M059J (cell line): Measurements from ENCODE around the gene CHRNG. TPM values are rescaled to one million over a fixed set of nuclear protein-coding genes. Genes with fewer than 3 reads are reported as not detected.
"Not testable (repeated sequence)": the region's sequence is repeated elsewhere in the genome, so short reads cannot be mapped to it uniquely, and the experiment has no call there.

Experiments used
- DNase-seq: peaks from one replicate; pipeline ENCODE4 v3.0.0-alpha.2; 2012; ENCODE audit warnings: low read depth
- total RNA-seq: library from RNA; depleted of rRNA; stranded (reverse); fragments of >200 nt; shearing (Covaris generic); gene quantifications from 2 replicates; pipeline ENCODE4 v1.2.3, GENCODE V29; 2014

CHRNG gene
- total RNA-seq, 1 experiment from 2014 or later = not detected

DNA sequence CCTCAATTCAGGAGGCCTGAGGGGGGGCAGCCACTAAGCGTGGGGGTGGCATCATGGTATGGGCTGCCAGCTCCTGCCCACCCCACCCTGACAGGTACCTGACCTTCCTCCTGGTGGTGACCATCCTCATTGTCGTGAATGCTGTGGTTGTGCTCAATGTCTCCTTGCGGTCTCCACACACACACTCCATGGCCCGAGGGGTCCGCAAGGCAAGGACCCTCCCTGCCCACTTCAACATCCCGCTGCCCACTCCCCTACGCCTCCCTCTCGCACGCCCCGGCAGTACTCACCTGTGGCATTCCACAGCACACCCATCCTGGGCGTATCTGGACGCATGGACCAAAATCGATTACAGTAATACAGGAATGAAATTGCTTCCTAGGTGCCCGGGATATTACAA lies 4.0 kb downstream of the CHRNG start:
- DNase-seq = no peak

DNA sequence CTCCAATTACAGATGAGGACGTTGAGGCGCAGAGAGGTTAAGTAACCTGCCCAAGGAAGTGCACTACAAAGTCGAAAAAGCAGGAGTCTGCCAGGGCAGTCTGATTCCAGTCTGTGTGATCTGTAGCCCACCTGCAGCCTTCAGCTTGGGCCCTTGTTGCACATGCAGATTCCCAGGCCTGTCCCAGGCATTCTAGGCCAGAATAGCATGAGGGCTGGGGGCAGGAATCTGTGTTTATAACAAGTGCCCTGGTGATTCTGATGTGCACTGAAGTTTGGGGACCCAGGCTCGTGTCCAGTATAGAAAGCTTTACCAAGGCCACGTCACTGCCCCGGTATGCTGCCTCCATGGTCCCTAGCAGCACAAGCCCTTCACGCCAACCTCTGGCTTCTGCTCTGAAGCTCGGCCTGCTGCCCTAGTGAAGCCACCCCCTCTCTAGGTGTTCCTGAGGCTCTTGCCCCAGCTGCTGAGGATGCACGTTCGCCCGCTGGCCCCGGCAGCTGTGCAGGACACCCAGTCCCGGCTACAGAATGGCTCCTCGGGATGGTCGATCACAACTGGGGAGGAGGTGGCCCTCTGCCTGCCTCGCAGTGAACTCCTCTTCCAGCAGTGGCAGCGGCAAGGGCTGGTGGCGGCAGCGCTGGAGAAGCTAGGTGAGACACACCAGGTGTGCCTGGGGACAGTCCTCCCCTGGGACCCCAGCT lies 4.6 kb downstream of the CHRNG start:
- DNase-seq = no peak

DNA sequence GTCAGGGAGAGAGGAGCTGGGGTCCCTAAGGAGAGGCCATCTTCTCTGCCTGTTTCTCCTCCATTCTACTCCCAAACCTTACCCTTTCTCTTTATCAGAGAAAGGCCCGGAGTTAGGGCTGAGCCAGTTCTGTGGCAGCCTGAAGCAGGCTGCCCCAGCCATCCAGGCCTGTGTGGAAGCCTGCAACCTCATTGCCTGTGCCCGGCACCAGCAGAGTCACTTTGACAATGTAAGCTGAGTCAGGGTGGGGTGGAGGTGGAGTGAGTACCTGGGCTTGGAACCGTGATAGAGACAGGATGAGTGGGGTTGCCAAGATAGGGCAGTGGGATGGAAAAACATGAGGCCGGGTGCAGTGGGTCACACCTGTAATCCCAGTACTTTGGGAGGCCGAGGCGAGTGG lies 5.2 kb downstream of the CHRNG start:
- no peak for DNase-seq

DNA sequence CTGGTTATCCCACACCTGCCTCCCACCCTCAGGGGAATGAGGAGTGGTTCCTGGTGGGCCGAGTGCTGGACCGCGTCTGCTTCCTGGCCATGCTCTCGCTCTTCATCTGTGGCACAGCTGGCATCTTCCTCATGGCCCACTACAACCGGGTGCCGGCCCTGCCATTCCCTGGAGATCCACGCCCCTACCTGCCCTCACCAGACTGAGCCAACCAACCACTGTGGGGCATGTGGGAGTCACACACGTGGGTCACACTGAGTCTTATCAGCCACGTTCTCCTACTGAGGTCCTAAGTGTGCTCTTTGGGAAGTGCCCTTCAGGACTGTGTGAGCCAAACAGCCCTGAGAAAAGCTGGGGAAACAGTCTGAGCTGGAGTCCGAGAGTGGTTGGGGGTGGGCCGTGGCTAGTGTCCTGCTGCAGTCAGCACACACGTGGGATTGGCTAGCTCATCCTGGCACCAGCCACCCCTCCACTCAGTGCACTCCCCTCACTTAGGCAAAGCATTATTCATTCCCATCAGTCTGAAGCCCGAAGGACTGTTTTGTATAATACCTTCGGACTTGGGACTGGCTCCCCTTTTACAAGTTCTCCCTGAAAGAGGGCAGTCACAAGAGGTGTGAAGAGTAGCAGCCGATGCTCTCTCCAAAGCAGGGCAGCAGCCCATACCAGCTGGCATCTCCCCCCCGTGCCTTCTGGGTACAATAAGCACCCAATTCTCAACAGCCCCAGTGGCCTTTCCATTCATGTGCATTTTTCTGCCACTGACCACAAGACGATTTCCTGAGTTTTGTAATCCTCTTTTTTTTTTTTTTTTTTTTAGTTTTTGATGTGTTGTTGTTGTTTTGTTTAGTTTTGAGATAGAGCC lies 6.3 kb downstream of the CHRNG start:
- DNase-seq = no peak

DNA sequence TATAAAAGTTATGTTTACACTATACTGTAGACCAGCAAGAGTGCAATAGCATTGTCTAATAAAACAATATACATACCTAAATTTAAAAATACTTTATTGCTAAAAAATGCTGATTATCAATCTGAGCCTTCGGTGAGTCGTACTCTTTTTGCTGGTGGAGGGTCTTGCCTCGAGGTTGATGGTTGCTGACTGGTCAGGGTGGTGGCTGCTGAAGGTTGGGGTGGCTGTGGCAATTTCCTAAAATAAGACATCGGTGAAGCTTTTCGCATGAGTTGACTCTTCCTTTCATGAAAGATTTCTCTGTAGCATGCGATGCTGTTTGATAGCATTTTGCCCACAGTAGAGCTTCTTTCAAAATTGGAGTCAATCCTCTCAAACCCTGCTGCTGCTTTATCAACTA lies 8.5 kb downstream of the CHRNG start:
- DNase-seq = no peak

DNA sequence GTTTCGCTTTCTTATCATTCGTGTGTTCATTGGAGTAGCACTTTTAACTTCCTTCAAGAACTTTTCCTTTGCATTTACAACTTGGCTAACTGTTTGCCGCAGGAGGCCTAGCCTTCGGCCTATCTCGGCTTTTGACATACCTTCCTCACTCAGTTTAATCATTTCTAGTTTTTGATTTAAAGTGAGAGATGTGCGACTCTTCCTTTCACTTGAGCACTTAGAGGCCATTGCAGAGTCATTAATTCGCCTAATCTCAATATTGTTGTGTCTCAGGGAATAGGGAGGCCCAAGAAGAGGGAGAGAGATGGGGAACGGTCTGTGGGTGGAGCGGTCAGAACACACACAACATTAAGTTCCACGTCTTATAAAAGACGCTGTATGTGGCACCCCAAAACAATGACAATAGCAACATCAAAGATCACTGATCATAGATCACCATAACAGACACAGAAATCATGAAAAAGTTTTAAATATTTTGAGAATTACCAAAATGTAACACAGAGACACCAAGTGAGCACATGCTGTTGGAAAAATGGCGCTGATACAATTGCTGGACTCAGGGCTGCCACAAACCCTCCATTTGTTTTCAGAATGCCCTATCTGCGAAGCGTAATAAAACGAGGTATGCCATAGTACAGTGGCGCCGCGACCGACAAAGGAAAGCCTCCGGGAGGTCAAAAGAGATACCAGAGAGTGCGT lies 10.3 kb downstream of the CHRNG start:
- no peak for DNase-seq

DNA sequence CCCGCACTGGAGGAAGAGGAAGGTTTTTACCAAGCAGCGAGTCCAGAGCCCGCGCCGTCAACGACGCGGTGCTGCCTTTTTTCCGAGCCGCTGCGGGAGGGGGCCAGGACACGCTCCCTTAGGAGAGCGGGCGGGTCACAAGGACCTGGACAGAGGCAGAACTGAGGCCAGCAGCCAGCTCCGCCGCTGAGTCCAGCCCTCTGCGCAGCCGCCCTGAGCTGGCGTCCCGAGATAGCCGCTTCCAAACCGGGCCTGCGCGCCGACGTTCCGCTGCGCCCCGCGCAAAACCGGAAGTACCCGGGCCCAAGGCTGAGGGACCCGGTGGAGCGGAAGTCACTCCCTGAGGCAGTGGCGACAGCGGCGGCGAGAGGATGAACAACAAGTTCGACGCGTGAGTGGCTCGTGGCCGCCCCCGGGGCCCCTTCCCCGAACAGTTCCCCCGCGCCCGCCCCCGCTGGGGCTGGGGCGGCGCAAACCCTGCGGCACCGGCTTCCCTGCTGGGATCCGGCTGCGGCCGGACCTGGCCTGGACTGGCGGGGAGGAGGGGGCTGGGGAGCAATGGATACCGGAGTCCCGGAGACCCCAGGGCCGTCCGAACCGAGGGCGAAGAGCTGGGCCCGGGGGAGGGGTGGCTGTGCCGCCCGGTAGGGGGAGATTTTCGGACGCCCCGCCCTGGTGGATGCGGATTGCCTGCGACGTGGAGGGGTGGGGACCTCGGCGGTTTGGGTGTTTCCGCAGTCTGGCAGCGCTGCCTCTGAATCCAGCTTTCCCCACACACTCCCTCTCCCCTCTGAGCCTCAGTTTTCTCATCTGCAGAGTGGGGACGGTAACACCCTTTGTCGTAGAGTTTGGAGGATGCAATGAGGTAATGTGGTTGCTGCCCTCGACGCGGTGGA lies 11.1 kb downstream of the CHRNG start, which contains the start of the genes EIF4E2 and TIGD1:
EIF4E2 (plus strand) TSS at position 336 of the 896 bp plus-strand sequence; CDS start at position 372, 36 bp downstream.
TIGD1 (minus strand) TSS at position 204 of the 896 bp plus-strand sequence. CDS start 675 bp downstream, outside the sequence.
- peak; percentile 90 for DNase-seq

DNA sequence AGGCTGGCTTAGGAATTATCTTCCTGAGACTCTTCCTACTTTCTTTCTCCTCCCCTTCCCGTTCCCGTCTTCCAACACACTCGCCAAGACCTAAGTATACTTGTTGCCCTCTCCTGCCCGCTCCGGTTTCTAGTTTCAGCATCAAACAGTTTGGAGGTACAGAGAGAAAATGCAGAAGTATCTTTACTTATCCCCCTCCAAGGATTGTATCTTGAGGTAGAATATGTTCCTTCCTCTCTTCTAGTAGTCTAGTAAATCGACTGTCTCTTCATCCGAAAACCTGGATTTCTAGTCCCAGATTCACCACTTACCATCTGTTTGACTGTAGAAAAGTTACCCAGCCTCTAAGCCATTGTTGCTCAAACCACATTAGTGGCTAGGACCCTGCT lies 11.8 kb downstream of the CHRNG start:
- DNase-seq = no peak

DNA sequence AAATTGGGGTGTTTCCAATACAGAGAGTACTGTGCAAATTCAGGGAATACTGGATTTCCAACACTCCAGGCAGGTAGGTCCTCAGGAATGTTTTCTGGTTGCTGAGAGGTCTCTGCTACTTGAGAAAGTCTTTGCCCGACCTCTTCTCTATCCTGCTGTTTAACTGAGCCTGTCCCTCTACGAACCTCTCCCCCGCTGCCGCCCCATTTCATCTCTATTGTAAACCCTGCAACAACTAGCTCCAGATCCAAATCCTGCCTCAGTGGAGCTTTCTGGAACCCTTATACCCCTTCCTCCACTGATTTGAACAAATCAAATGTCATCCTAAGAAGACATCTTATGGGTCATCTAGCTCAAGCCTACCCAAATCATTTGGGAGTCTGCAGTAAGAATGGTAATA lies 12.3 kb downstream of the CHRNG start:
- no peak for DNase-seq

DNA sequence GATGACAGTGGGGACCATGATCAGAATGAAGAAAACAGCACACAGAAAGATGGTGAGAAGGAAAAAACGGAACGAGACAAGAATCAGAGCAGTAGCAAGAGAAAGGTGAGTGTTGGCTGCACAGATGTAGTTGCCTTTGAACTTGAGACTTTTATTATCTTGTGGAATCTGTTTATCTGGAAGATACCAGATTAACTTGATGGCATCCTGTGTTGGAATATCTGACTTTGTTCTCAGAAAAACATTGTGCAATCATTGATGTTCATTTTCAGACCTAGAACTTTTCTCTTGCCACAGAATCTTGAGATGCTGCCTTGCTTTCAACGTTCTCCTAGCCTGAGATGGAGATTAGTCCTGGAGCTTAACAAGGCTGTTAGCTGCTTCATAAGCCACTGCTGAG lies 16.9 kb downstream of the CHRNG start:
- no peak for DNase-seq

DNA sequence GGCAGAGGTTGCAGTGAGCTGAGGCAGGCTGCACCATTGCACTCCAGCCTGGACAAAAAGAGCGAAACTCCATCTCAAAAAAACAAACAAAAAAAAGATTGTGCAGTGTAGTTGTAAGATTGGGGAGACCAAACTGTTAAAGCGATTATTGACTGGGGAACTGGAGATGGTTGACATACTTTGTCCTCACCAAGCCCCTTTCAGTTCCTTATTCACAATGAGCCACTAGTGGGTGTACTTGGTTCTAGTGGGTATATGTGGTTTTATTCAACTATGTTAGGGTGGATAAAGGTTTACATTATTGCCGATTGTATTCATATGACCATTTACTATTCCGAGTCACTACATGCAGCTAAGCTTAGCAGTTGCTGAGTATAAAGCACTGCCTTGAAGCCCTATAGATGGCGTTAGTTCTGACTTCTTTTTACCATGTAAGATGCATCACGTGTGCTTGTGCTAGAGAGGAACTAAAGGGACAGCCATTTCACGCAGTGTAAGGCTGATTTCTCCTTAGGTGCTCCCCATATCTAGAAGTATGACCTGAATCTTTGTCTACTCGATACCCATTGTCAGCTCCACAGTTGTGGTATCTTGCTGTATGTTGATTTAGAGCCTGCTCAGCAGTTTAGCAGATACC lies 23.1 kb downstream of the CHRNG start:
- DNase-seq = no peak

DNA sequence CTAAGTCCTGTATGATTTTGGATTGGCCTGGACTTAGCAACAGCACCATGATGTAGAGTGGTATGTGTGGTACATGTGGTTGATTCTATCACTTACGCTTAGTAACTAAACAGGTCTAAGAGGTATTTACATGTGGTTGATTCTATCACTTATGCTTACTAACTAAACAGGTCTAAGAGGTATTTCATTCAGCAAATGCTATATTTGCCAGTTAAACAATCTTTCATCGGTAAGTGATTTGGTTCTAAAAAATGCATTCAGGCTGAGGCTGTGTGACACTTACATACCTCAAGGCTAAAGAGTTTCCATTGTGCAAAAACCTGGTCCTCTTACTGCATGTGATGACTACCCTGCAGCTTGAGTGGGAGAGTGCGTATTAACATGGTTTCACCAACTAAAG lies 24.1 kb downstream of the CHRNG start:
- no peak for DNase-seq

DNA sequence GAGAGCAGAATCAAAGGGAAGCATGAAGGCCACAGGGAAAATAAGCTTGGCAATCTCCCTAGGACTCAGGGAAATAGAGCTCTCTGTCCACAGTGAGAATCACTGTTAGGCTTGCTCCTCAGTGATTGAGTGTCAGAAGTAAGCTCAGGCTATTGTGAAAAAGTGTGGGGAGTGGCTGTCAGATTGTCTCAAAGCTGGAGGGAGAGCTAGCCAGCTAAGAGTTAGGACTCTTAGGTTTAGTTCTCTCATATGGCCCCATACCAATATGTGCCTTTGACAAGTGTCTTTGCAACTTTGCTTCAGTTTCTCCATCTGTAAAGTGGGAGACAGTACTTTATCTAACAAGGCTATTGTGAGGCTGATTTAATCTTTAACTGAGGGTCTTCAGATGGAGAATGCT lies 28.2 kb downstream of the CHRNG start:
- DNase-seq = peak; percentile 5

DNA sequence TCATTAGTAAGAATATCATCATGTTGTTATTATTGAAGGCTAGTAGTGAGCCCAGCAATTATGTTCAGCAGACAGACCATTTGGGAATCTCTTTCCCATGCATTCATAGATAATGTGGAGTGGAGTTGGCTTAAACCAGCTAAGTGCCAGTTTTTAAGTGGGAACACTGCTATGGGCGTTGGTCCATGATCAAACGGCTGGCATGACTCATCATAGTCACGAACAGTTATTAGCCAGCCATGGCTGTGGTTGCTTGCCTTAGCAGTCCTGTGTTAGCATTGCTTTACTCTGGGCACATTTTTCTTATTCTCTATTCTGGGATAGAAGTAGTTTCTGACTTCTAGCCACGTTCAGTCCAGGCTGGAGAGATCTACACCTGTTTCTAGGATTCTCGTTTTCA lies 28.7 kb downstream of the CHRNG start:
- DNase-seq = peak; percentile 90

DNA sequence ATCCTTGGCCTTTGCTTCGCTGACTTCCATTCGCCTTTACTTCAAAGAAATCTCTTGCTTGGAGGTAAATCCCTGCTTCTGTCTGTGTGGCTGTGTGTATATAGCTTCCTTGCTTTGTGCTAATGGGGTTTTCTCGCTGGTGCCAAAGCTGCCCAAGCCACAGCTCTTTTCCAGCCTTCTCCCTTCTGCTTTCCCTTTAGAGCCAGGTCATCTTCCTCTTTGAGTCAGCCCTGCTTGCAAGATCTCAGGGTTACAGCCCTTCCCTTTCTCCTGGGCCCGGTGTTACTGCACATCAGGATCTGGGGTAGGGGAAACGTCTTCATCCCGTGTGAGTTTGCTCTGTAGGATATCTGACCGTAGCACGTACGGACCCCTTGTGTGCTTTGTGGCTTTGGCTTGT lies 30.0 kb downstream of the CHRNG start:
- DNase-seq = no peak

DNA sequence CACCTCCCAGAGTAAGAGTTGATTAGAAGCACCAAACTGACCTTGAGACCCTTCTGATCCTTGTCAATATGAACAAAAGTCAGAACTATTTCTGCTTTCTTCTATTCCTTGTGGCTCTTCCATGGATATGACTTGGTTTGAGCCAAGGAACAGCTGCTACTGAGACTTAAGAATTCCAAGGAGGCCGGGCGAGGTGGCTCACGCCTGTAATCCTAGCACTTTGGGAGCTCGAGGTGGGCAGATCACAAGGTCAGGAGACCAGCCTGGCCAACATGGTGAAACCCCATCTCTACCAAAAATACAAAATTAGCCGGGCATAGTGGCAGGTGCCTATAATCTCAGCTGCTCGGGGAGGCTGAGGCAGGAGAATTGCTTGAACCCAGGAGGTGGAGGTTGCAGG lies 31.0 kb downstream of the CHRNG start:
- not testable (repeated sequence) for DNase-seq

DNA sequence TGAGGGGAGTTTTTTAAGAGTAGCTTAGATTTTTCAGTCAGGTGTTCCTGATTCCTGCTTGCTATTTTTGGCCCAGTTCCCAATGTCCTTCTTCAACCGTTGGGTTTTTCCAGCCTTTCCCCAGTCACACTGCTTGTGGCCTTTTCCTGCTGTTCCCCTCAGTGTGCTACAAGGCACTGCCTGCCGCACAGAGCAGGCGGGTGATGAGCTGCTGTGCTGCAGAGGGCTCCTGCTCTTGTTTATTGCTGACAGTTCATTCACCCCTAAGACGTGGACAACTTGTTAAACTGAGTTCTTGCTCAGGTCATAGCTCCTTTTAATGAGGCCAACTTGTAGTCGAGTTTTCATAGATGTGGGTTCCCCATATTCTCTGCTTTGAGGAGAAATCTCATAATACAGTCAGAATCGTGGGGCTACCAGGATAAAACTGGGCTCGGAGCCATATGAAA lies 31.6 kb downstream of the CHRNG start:
- DNase-seq = peak; percentile 8

DNA sequence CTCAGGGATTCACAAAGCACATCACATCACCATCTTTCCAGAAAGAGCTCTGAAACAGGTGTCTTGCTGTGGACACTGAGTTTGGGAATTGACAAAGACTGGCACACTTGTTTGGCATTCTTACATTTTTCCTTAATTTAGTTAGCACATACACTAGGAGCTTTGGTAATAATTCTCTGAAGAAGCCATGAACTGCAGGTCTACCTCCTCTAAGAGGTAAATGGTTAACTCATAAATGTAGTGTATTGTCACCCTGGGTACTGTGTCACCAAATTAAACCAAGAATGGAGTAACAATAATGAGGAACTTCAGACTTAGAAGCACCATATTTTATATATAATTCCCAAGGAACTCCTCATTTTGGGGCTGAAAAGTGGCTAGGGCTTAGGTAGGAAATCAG lies 33.5 kb downstream of the CHRNG start:
- DNase-seq = no peak

DNA sequence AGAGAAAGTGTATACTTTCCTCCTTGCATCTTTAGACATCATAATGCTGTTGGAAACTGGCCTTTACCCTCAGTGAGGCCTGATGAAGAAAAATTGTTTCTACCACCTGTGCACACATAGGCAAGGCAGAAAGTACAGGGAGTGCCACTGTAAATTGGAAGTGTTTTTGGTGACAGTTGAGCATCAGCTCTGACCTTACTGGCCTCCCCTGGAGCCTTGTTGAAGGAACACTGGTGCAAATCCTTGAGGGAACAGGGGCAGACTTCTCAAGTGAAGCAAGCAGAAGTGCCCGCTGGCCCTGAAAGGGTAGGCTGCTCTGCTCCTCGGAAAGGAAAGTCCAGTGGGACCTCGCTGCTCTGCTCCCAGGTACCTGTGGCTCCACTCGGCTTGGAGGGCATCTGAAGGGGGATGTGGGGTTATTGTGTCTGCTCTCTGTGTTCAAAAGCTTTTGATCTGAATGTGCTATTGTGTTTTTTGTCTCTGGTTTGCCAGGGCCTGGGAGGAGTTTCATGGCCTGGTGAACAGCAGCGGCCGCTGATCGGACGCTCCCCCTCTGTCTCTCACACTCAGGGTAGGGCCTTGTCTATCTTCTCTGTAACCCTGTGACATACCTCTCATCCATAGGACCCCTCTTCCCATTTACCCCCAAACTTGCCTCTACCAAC lies 34.4 kb downstream of the CHRNG start:
- no peak for DNase-seq
